HG03095 (cell line): Measurements from ENCODE around the gene SDK1.

Experiments
- ATAC-seq: cut with Tn5 transposase; IDR thresholded peaks from one replicate; pipeline ENCODE4 v1.9.1; 2021; ENCODE audit warnings: moderate library complexity; ENCODE audit not compliant: unreplicated experiment

SDK1 gene

GRCh38 chr7:4056552-4057288, 755.7 kb downstream of the SDK1 start:
- ATAC-seq: no peak

- no peak for ATAC-seq
These were observed 756.2 kb downstream of the SDK1 start for GRCh38 chr7:4057289-4057616.

- ATAC-seq: no peak
These were observed 757.1 kb downstream of the SDK1 start for GRCh38 chr7:4058158-4058557.

- no peak for ATAC-seq
These were observed 764.1 kb downstream of the SDK1 start for GRCh38 chr7:4065190-4065589.

- ATAC-seq: no peak
These were observed 765.2 kb downstream of the SDK1 start for GRCh38 chr7:4066206-4066605.

- ATAC-seq: no peak
These were observed 765.8 kb downstream of the SDK1 start for GRCh38 chr7:4066626-4067475.

GRCh38 chr7:4067476-4067760, 766.4 kb downstream of the SDK1 start:
- no peak for ATAC-seq

- ATAC-seq: no peak
These were observed 766.8 kb downstream of the SDK1 start for GRCh38 chr7:4067874-4068273.

- ATAC-seq: no peak
These were observed 767.2 kb downstream of the SDK1 start for GRCh38 chr7:4068286-4068685.

GRCh38 chr7:4069268-4070095, 768.4 kb downstream of the SDK1 start:
- ATAC-seq: no peak

- no peak for ATAC-seq
These were observed 769.2 kb downstream of the SDK1 start for GRCh38 chr7:4070214-4070613.

GRCh38 chr7:4071370-4072058, 770.5 kb downstream of the SDK1 start:
- ATAC-seq: no peak

GRCh38 chr7:4072161-4072925, 771.3 kb downstream of the SDK1 start:
- ATAC-seq: no peak

GRCh38 chr7:4073052-4073451, 772.0 kb downstream of the SDK1 start:
- no peak for ATAC-seq

- no peak for ATAC-seq
These were observed 772.7 kb downstream of the SDK1 start for GRCh38 chr7:4073750-4074149.

GRCh38 chr7:4074407-4074806, 773.4 kb downstream of the SDK1 start:
- no peak for ATAC-seq

- no peak for ATAC-seq
These were observed 773.9 kb downstream of the SDK1 start for GRCh38 chr7:4074994-4075393.

GRCh38 chr7:4076701-4077294, 775.7 kb downstream of the SDK1 start:
- ATAC-seq: no peak

- no peak for ATAC-seq
These were observed 776.9 kb downstream of the SDK1 start for GRCh38 chr7:4077980-4078379.

- ATAC-seq: no peak
These were observed 777.5 kb downstream of the SDK1 start for GRCh38 chr7:4078580-4078979.
